PC-3 (cell line): Measurements from ENCODE around the gene LRRC59.

Experiments
- CTCF ChIP-seq: fragments of 300-600 bp; sonication (generic); conservative IDR thresholded peaks from 2 replicates; pipeline ENCODE4 v1.5.1; 2017; ENCODE audit warnings: antibody characterized with exemption, low read depth, mild to moderate bottlenecking, low read length
- EZH2 ChIP-seq: fragments of 300-600 bp; sonication (generic); IDR thresholded peaks from one replicate; pipeline ENCODE4 v1.6.1; 2017; ENCODE audit warnings: antibody characterized with exemption, mild to moderate bottlenecking, low read length; ENCODE audit not compliant: unreplicated experiment
- EZH2phosphoT487 ChIP-seq: fragments of 300-600 bp; sonication (generic); IDR thresholded peaks from 2 replicates; pipeline ENCODE4 v1.6.1; 2018; ENCODE audit warnings: mild to moderate bottlenecking, antibody characterized with exemption, low read length, borderline replicate concordance

- TF ChIP-seq CTCF (no peak), EZH2 (no peak), EZH2phosphoT487 (no peak)
Measured at GRCh38 chr17:50425682-50426471, 28.6 kb upstream of the LRRC59 start, which contains the start of gene ACSF2.
